ENCODE measurements around the gene CCL1. TPM values are rescaled to one million over a fixed set of nuclear protein-coding genes. Genes with fewer than 3 reads are reported as not detected.
"Not testable (repeated sequence)": the region's sequence is repeated elsewhere in the genome, so short reads cannot be mapped to it uniquely, and the experiment has no call there.

Gene CCL1
- total RNA-seq, 1 donor from 2014 or later = not detected

DNA sequence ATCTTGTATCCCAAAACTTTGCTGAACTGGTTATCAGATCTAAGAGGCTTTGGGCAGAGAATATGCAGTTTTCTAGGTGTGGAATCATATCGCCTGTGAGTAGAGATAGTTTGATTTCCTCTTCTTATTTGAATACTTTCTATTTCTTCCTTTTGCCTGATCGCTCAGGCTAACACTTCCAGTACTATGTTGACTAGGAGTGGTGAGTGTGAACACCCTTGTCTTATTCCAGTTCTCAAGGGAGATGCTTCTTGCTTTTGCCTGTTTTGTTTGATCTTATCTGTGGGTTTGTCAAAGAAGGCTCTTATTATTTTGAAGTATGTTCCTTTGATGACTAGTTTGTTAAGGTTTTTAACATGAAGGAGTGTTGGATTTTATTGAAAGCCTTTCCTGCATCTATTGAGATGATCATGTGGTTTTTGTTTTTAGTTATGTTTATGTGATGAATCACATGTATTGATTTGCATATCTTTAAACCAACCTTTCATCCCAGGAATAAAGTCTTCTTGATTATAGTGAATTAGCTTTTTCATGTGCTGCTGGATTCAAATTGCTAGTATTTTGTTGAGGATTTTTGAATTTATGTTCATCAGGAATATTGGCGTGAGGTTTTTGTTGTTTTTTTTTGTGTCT, 23.8 kb downstream of the CCL1 start:
- DNase-seq (ENCODE audit: low spot score) = no peak
- Mint-ChIP-seq H3K4me3 (ENCODE audit: unreplicated experiment) (no peak overlapping the region), H3K9me3 (ENCODE audit: low read depth) (no peaks in the 10 kb centered on the region), H3K27ac (ENCODE audit: unreplicated experiment) (no peak overlapping the region), H3K4me1 (ENCODE audit: low read depth) (no peaks in the 10 kb centered on the region), H3K36me3 (ENCODE audit: low read depth) (no peaks in the 10 kb centered on the region), H3K27me3 (ENCODE audit: low read depth) (peaks cover 11% of the 10 kb centered on the region)
- TF ChIP-seq, protein P1, sequence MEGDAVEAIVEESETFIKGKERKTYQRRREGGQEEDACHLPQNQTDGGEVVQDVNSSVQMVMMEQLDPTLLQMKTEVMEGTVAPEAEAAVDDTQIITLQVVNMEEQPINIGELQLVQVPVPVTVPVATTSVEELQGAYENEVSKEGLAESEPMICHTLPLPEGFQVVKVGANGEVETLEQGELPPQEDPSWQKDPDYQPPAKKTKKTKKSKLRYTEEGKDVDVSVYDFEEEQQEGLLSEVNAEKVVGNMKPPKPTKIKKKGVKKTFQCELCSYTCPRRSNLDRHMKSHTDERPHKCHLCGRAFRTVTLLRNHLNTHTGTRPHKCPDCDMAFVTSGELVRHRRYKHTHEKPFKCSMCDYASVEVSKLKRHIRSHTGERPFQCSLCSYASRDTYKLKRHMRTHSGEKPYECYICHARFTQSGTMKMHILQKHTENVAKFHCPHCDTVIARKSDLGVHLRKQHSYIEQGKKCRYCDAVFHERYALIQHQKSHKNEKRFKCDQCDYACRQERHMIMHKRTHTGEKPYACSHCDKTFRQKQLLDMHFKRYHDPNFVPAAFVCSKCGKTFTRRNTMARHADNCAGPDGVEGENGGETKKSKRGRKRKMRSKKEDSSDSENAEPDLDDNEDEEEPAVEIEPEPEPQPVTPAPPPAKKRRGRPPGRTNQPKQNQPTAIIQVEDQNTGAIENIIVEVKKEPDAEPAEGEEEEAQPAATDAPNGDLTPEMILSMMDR (IDR thresholded peaks at IDR 0.05) = no peak

DNA sequence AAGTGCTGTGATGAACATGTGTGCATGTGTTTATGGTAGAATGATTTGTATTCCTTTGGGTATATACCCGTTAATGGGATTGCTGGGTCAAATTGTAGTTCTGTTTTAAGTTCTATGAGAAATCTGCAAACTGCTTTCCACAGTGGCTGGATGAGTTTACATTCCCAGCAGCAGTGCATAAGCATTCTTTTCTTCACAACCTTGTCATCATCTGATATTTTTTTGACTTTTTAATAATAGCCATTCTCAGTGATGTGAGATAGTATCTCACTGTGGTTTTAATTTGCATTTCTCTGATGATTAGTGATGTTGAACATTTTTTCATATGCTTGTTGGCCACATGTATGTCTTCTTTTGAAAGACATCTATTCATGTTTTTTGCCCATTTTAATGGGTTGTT, 25.3 kb downstream of the CCL1 start:
- H3K4me1 Mint-ChIP-seq (ENCODE audit: low read depth) = no peaks in the 10 kb centered on the region
- H3K27ac Mint-ChIP-seq (ENCODE audit: unreplicated experiment) = no peak overlapping the region
- H3K9me3 Mint-ChIP-seq (ENCODE audit: low read depth) = no peaks in the 10 kb centered on the region
- H3K36me3 Mint-ChIP-seq (ENCODE audit: low read depth) = no peaks in the 10 kb centered on the region
- no peak for DNase-seq (ENCODE audit: low spot score)
- TF ChIP-seq, protein P1 (IDR thresholded peaks at IDR 0.05) = no peak
- no peak overlapping the region for H3K4me3 Mint-ChIP-seq (ENCODE audit: unreplicated experiment)
- H3K27me3 Mint-ChIP-seq (ENCODE audit: low read depth) = peaks cover 3% of the 10 kb centered on the region

DNA sequence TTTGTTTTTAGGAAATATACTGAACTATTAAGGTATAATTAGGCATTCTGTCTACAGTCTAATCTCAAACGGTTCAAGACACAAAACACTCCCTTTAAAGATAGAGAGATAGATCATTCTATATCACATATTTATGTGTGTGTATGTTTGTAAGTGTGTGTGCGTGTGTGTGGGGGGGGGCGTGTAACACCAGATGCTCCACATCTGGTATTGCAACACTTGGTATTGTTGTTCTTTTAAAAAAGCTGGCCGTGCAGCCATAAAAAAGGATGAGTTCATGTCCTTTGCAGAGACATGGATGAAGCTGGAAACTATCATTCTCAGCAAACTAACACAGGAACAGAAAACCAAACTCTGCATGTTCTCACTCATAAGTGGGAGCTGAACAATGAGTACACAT, 35.5 kb downstream of the CCL1 start:
- H3K4me3 Mint-ChIP-seq (ENCODE audit: unreplicated experiment); H3K36me3 Mint-ChIP-seq (ENCODE audit: low read depth); DNase-seq (ENCODE audit: low spot score); H3K4me1 Mint-ChIP-seq (ENCODE audit: low read depth); H3K27ac Mint-ChIP-seq (ENCODE audit: unreplicated experiment): not testable (repeated sequence)
- Mint-ChIP-seq H3K9me3 (ENCODE audit: low read depth) (peaks cover 20% of the 10 kb centered on the region), H3K27me3 (ENCODE audit: low read depth) (peaks cover 10% of the 10 kb centered on the region)

DNA sequence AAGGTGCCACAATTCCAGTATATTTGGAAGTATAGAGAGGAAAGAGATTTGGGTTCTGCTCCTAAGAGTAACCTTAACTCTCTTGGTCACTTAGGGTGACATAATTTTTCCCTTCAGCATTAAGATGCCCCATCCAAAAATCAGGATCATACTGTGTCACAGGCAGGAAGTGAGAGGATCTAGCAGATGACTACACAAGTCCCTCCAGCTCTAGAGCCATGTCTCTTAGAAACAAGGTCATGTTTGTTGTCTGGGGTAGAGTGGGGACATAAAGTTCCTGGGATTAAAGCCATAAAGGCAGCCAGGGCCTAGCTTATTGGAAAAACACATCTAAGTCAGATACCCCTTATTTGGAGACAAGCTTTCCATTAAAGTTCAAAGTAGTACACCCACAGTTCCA, 41.1 kb downstream of the CCL1 start:
- H3K27me3 Mint-ChIP-seq (ENCODE audit: low read depth) = peaks cover 6% of the 10 kb centered on the region
- H3K4me1 Mint-ChIP-seq (ENCODE audit: low read depth) = no peaks in the 10 kb centered on the region
- H3K36me3 Mint-ChIP-seq (ENCODE audit: low read depth) = peaks cover 6% of the 10 kb centered on the region
- peaks cover 20% of the 10 kb centered on the region for H3K9me3 Mint-ChIP-seq (ENCODE audit: low read depth)
- TF ChIP-seq, protein P1 (IDR thresholded peaks at IDR 0.05) = no peak
- H3K4me3 Mint-ChIP-seq (ENCODE audit: unreplicated experiment) = no peak overlapping the region
- no peak overlapping the region for H3K27ac Mint-ChIP-seq (ENCODE audit: unreplicated experiment)
- DNase-seq (ENCODE audit: low spot score) = no peak

DNA sequence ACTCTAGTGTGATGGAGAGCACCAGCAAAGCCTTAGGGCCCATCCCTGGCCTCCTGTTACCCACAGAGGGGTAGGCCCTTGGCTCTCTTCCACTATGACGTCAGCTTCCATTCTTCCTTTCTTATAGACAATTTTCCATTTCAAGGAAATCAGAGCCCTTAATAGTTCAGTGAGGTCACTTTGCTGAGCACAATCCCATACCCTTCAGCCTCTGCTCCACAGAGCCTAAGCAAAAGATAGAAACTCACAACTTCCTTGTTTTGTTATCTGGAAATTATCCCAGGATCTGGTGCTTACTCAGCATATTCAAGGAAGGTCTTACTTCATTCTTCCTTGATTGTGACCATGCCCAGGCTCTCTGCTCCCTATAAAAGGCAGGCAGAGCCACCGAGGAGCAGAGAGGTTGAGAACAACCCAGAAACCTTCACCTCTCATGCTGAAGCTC, 44.0 kb downstream of the CCL1 start, which contains the start of gene CCL8:
CCL8 (plus strand) TSS at position 397 of the 445 bp plus-strand sequence. CDS start 67 bp downstream, outside the sequence.
- H3K27ac Mint-ChIP-seq (ENCODE audit: unreplicated experiment) = no peak within 1 kb of the TSS
- TF ChIP-seq, protein P1 (IDR thresholded peaks at IDR 0.05) = no peak
- H3K27me3 Mint-ChIP-seq (ENCODE audit: low read depth) = peaks cover 4% of the 10 kb centered on the region
- H3K4me1 Mint-ChIP-seq (ENCODE audit: low read depth) = peaks cover 10% of the 10 kb centered on the region
- DNase-seq (ENCODE audit: low spot score) = no peak
- no peak within 1 kb of the TSS for H3K4me3 Mint-ChIP-seq (ENCODE audit: unreplicated experiment)
- H3K36me3 Mint-ChIP-seq (ENCODE audit: low read depth) = no peaks in the 10 kb centered on the region
- peaks cover 7% of the 10 kb centered on the region for H3K9me3 Mint-ChIP-seq (ENCODE audit: low read depth)

DNA sequence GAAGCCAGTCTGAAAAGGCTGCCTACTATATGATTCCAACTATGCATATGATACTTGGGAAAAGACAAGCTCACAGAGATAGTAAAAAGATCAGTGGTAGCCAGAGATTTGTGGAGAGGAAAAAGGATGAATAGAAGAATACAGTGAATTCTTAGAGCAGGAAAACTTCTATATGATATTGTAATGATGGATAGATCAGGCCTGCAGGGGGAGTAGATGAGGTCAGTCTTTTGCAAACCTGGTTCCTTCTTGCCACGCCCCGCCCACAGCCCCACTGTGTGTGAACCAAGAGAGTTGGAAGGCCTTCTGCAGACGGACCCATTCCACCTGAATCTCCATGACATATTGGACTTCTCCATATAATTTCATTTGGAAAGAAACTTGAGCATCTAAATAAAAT, 44.6 kb downstream of the CCL1 start:
- DNase-seq (ENCODE audit: low spot score) = no peak
- no peak overlapping the region for H3K27ac Mint-ChIP-seq (ENCODE audit: unreplicated experiment)
- TF ChIP-seq, protein P1 (IDR thresholded peaks at IDR 0.05) = no peak
- H3K4me1 Mint-ChIP-seq (ENCODE audit: low read depth) = peaks cover 15% of the 10 kb centered on the region
- no peak overlapping the region for H3K4me3 Mint-ChIP-seq (ENCODE audit: unreplicated experiment)
- no peaks in the 10 kb centered on the region for H3K36me3 Mint-ChIP-seq (ENCODE audit: low read depth)
- peaks cover 4% of the 10 kb centered on the region for H3K27me3 Mint-ChIP-seq (ENCODE audit: low read depth)
- H3K9me3 Mint-ChIP-seq (ENCODE audit: low read depth) = peaks cover under 1% of the 10 kb centered on the region

All from chondrocyte (in vitro differentiated cells).